MCF 10A (cell line): ENCODE measurements around the gene AGO1. TPM values are rescaled to one million over a fixed set of nuclear protein-coding genes. Genes with fewer than 3 reads are reported as not detected.

ENCODE experiments used
- BruUV-seq: library from RNA; stranded (reverse); fragments of 400-500 nt; replicated peaks from 2 replicates; lab custom pipeline; 2021; lab: Mats Ljungman, UMichigan
- CTCF ChIA-PET: fragments of 300-600 bp; sonication (Branson Sonifier 250); formaldehyde crosslinking; extraction: SDS; loops from one replicate; lab custom pipeline; 2021; ENCODE audit warnings: antibody characterized with exemption, inconsistent platforms; lab: Yijun Ruan, JAX
- POLR2A ChIA-PET: fragments of 300-600, 350-650 bp; sonication (Branson Sonifier 250); formaldehyde crosslinking; extraction: SDS; loops from one replicate; lab custom pipeline; 2020; ENCODE audit warnings: antibody characterized with exemption, inconsistent platforms; lab: Yijun Ruan, JAX
- DNase-seq: peaks from one replicate; pipeline ENCODE4 v3.0.0-alpha.2; 2018; ENCODE audit not compliant: unreplicated experiment
- H3K27ac Mint-ChIP-seq: one replicate; pipeline ENCODE4 v1.8.0; 2022; ENCODE audit warnings: mild to moderate bottlenecking, low read depth, mixed read lengths; ENCODE audit not compliant: unreplicated experiment
- H3K27me3 Mint-ChIP-seq: one replicate; pipeline ENCODE4 v1.8.0; 2022; ENCODE audit warnings: mixed read lengths; ENCODE audit not compliant: insufficient read depth, unreplicated experiment
- H3K36me3 Mint-ChIP-seq: one replicate; pipeline ENCODE4 v1.8.0; 2022; ENCODE audit warnings: mild to moderate bottlenecking, moderate library complexity, mixed read lengths; ENCODE audit not compliant: insufficient read depth, unreplicated experiment
- H3K4me1 Mint-ChIP-seq: one replicate; pipeline ENCODE4 v1.8.0; 2022; ENCODE audit warnings: mixed read lengths; ENCODE audit not compliant: insufficient read depth, unreplicated experiment
- H3K4me3 Mint-ChIP-seq: one replicate; pipeline ENCODE4 v1.8.0; 2022; ENCODE audit warnings: mild to moderate bottlenecking, moderate library complexity, mixed read lengths; ENCODE audit not compliant: unreplicated experiment
- H3K9me3 Mint-ChIP-seq: one replicate; pipeline ENCODE4 v1.8.0; 2022; ENCODE audit warnings: mixed read lengths; ENCODE audit not compliant: unreplicated experiment
- CTCF ChIP-seq: fragments of 200-600 bp; IDR thresholded peaks from one replicate; pipeline ENCODE4 v1.8.0; 2022; ENCODE audit warnings: antibody characterized with exemption, mild to moderate bottlenecking; ENCODE audit not compliant: unreplicated experiment
- intact Hi-C: fragments of 100-400 bp; cut with micrococcal nuclease; formaldehyde crosslinking; loops from 2 replicates; pipeline ENCODE4 v1.14.1; 2022
- total RNA-seq: library from RNA; stranded (reverse); gene quantifications from 2 replicates; pipeline ENCODE4 v1.2.3, GENCODE V29; 2022

Gene AGO1
- total RNA-seq, 1 experiment from 2014 or later = 13.5 TPM

GRCh38 chr1:35847935-35848565, 35.0 kb upstream of the AGO1 start:
- no peak for TF ChIP-seq CTCF
- no peaks in the 10 kb centered on the region for H3K9me3 Mint-ChIP-seq
- no peak for DNase-seq
- H3K27me3 Mint-ChIP-seq = no peaks in the 10 kb centered on the region
- peaks cover 24% of the 10 kb centered on the region for H3K36me3 Mint-ChIP-seq
- BruUV-seq = no TSS peak
- POLR2A ChIA-PET = no interaction called here
- intact Hi-C loops = no loop called here
- no peaks in the 10 kb centered on the region for H3K4me1 Mint-ChIP-seq
- H3K4me3 Mint-ChIP-seq = no peak overlapping the region
- CTCF ChIA-PET = no interaction called here
- no peak overlapping the region for H3K27ac Mint-ChIP-seq

DNA sequence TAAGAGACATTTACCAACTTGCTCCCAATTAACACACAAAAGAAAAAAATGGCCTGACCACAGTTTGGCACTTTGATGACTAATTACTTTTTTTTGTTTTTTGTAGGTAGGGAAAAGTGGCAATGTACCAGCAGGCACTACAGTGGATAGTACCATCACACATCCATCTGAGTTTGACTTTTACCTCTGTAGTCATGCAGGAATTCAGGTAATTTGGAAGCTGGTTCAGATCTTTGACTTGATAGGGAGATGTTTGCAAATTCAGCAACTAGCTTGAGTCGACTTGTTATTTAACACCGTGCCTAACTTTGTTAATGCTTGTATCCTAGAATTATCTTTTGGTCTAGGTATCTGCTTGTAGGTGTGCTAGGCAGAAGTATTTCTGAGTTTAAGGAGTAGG, 33.0 kb upstream of the AGO1 start:
- CTCF ChIA-PET = no interaction called here
- Mint-ChIP-seq H3K9me3 (no peaks in the 10 kb centered on the region), H3K36me3 (peaks cover 34% of the 10 kb centered on the region), H3K4me1 (no peaks in the 10 kb centered on the region), H3K27me3 (no peaks in the 10 kb centered on the region), H3K4me3 (no peak overlapping the region), H3K27ac (no peak overlapping the region)
- no peak for TF ChIP-seq CTCF
- intact Hi-C loops = no loop called here
- DNase-seq = no peak
- POLR2A ChIA-PET = no interaction called here
- BruUV-seq = no TSS peak

- Mint-ChIP-seq H3K9me3 (no peaks in the 10 kb centered on the region), H3K4me1 (no peaks in the 10 kb centered on the region), H3K4me3 (no peak overlapping the region), H3K36me3 (peaks cover 34% of the 10 kb centered on the region), H3K27me3 (no peaks in the 10 kb centered on the region), H3K27ac (no peak overlapping the region)
- ChIA-PET CTCF (interaction anchor here (0.5 to 0.6 kb wide), 2 partner anchors 53 to 168 kb away, joined by 3 to 5 read pairs; no protein-coding TSS in a partner anchor), POLR2A (interaction anchor here (0.6 kb wide), 1 partner anchor 403 kb away, joined by 4 read pairs; no protein-coding TSS in a partner anchor)
- intact Hi-C loops = no loop called here
- DNase-seq = no peak
- no peak for TF ChIP-seq CTCF
- BruUV-seq = no TSS peak
Observed at GRCh38 chr1:35850716-35851115, 32.3 kb upstream of the AGO1 start.

GRCh38 chr1:35851132-35851869, 31.7 kb upstream of the AGO1 start:
- Mint-ChIP-seq H3K36me3 (peaks cover 34% of the 10 kb centered on the region), H3K4me1 (no peaks in the 10 kb centered on the region)
- intact Hi-C loops = no loop called here

More at GRCh38 chr1:35851132-35851869, 31.7 kb upstream of the AGO1 start:
- CTCF ChIA-PET = interaction anchor here (0.5 to 0.6 kb wide), 2 partner anchors 53 to 168 kb away, joined by 3 to 5 read pairs; no protein-coding TSS in a partner anchor
- POLR2A ChIA-PET = interaction anchor here (0.5 to 0.6 kb wide), 2 partner anchors 74 to 404 kb away, joined by 3 to 4 read pairs; no protein-coding TSS in a partner anchor
- no peak overlapping the region for H3K4me3 Mint-ChIP-seq
- BruUV-seq = no TSS peak
- H3K27ac Mint-ChIP-seq = no peak overlapping the region
- TF ChIP-seq CTCF = no peak
- H3K9me3 Mint-ChIP-seq = no peaks in the 10 kb centered on the region
- no peak for DNase-seq
- no peaks in the 10 kb centered on the region for H3K27me3 Mint-ChIP-seq
